Measurements from ENCODE around the gene MAP2K6.

MAP2K6 gene

GRCh38 chr17:69427486-69428197, 13.1 kb downstream of the MAP2K6 start:
- no peak for DNase-seq

GRCh38 chr17:69428252-69428980, 13.9 kb downstream of the MAP2K6 start:
- no peak for DNase-seq

GRCh38 chr17:69430488-69430887, 16.0 kb downstream of the MAP2K6 start:
- no peak for DNase-seq

- DNase-seq = no peak
Observed at GRCh38 chr17:69431835-69432234, 17.3 kb downstream of the MAP2K6 start.

DNA sequence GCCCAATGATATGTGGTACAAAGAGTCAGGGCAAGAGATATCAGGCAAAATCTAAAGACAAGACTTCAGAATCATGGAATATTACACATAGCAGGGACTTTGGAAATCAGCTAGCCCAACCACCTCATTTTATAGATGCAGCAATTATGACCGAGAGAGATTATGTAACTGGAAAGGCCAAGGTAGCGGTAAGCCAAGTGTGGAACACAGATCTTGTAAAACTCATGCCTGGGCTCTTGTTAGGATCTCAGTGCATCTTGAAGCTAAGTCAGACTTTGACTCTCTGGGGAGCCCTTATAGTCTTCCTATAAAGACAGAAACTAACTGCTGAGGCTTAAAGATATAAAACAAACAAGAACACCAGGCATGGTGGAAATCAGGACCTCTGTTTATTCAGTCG, 18.6 kb downstream of the MAP2K6 start:
- no peak for DNase-seq

DNA sequence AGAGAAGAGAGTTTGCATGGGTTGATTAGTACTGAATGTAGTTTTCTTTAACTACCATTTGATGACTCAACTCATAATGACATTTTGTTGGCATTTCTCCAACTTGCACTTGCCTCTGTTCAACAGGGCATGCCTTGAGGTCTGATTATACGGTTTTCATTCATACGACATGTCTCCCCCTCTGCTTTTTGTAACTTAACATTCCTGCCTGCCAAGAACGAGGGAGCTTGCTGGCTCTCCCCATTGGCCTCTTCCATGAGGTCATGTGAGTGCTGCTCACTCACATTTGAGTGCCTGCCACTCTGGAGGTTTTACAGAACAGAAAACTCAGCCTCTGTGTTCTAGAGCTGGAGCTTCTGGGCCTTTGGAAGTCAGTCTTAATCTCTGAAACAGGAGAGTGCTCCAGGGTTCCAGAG, 19.7 kb downstream of the MAP2K6 start:
- peak; percentile 52 for DNase-seq

DNA sequence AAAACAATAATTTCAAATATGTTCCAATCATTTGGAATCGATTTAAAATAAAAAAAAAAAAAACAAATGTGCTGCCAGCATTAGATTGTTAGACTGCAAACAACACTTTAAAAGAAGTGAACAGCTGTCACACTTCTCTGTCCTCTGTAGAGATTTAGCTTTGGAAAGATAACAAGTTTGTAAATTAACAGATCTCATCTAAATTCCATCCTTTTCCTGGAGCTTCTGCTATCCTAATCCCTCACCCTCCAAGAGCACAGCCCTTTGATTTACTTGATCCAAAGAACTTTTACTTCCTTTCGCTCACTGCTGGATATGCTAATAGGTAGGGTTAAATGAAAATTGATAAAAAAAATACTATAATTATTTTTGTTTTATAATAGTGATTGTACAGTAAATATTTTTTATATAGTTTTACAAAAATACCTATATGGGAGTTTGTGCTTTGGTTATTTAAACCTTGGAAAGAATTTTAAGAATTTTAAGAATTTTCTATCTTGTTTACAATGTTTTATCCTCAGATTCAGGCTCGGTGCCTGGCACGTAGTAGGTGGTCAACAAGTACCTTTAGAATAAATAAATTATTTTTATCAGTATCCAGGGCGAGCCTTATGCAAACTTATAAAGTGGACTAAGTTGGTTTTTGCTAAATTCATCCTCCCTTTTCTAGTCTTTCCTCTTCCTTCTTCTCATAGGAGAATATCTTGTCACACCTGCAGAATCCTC, 21.6 kb downstream of the MAP2K6 start:
- no peak for DNase-seq

GRCh38 chr17:69437475-69437874, 23.0 kb downstream of the MAP2K6 start:
- no peak for DNase-seq

GRCh38 chr17:69438776-69439175, 24.3 kb downstream of the MAP2K6 start:
- no peak for DNase-seq

- no peak for DNase-seq
Observed at GRCh38 chr17:69441179-69441578, 26.7 kb downstream of the MAP2K6 start.

- no peak for DNase-seq
Observed at GRCh38 chr17:69443138-69443537, 28.6 kb downstream of the MAP2K6 start.

DNA sequence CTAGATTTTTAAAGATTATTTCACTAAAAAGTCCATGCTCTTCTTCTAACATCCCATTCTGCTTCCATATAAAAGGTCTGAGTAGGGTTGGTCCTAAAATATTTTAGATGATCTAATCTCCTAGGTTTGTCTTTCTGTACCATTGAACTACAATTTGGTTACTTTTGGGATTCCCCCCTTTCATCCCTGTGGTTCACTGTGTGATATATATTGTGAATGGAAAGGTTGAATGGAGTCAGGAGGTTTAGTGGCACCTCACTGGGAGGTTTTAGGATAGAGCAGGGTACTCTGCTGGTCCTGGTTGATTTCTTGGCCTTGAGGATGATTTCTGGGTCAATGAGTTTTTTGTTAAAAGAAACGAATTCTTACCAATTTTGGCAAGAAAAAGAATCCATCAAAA, 29.5 kb downstream of the MAP2K6 start:
- no peak for DNase-seq

DNA sequence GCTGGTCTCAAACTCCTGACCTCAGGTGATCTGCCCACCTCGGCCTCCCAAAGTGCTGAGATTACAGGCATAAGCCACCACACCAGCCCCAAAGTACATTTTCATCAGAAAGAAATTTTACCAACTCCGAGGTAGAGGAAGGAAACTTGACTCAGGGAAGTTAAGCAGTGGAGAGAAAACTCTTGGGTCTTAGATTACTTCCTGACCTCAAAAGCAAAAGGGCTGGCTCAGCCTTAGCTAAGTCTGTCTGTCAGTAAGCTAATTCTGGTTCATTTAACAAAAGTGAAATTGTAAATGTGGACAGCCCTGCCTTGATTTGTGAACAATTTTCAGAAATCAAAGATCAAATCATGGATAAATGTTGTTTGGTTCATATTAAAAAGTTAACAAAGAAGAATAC, 30.6 kb downstream of the MAP2K6 start:
- no peak for DNase-seq

GRCh38 chr17:69447726-69448125, 33.2 kb downstream of the MAP2K6 start:
- DNase-seq = no peak

DNA sequence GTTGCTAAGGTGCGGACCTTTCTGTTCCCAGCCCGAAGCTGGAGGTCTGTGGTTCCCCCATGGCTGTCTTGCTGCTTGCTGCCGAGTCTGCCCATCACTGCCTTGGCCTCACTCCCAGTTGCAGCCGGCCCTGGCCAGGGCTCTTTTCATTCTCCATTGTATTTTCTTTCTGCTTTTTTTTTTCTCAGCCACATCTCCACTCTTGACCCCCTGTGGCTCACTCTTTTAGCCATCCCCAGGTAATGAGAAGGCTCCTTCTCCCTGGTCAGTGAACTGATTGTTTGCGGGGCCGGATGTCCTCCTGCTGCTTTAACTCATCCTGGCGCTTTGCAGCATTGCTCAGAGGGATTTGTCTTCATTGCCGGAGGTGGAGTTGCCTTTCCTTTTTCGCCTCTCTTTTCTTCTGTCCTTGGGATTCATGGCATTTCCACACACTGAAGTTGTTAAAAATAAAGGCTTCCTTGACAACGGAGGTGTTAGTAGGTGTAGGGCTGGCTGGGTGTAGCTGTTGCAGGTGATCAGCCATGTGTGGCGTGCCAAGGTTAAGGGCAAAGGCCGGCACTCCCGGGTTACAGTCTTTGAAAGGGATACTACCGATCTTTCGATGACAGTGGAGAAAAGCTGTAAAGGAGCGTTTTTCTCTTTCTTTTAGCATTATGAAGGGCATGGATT, 34.1 kb downstream of the MAP2K6 start:
- DNase-seq = no peak

DNA sequence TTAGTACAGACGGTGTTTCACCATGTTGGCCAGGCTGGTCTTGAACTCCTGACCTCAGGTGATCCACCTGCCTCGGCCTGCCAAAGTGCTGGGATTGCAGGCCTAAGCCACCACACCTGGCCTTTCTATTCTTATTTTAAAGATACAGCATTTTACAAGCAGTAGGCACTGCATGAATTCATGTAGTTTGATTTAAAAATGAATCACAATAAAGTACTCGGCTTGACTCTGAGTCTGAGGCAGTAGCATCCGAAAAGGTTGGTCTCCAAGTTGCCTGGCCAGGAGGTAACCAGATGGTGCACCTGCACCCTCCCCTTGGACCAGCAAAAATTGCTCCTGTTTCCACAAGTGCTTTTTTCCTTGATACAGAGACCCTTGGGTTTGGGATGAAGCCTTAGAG, 35.6 kb downstream of the MAP2K6 start:
- no peak for DNase-seq

DNA sequence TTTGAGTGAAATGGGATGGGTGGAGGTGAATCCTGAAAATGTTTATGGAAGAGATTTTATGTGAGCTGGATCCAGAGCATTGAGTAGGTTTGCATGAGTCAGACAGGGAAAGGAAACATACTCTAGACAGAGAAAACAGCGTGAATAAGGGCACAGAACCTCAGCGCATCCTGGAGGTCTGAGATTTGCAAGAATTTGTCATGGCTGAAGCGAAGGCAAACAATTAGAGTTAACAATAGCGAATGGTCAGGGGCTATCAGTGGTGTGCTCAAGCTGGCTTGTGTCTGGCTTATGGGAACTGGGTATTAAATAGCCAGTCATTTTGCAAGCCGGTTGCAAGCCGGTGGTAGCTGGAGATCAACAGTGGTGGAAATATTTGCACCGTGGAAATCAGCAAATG, 36.4 kb downstream of the MAP2K6 start:
- DNase-seq = no peak

GRCh38 chr17:69451416-69452394, 37.2 kb downstream of the MAP2K6 start:
- DNase-seq = no peak

DNA sequence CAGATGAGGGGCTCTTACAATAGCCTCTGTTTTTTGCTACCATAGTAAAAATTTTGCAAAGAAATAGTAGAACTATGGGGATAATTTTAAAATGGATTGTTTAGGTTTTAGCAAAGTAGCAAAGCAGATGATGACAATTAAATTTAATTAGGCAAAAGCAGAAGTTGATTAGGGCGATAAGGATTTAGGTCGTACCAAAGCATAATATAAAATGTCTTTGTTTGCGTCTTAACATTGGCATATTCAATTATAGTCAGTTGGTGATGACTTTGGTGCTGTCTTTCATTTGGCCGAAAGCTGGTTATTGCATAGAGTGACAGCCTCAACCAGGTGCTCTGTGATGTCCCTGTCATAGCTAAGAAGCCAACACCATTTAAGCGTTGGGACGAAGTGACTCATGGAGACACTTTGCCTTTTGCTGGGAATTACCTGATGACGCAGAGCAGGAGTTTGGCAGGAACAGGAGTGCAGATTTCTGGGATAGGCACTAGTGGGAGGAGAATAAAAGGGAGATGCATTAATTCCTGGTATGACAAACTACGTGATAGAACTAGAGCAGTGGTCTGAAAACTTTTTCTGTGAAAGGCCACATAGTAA, 38.3 kb downstream of the MAP2K6 start:
- DNase-seq = no peak

GRCh38 chr17:69454051-69454450, 39.6 kb downstream of the MAP2K6 start:
- no peak for DNase-seq

- DNase-seq = no peak
Observed at GRCh38 chr17:69455040-69455439, 40.5 kb downstream of the MAP2K6 start.

GRCh38 chr17:69457603-69458002, 43.1 kb downstream of the MAP2K6 start:
- no peak for DNase-seq
